Activated B cell treated with CpG ODN at 0.5 μM for 24 hours (primary cell): ENCODE data around the gene ARHGAP25. TPM values are rescaled to one million over a fixed set of nuclear protein-coding genes. Genes with fewer than 3 reads are reported as not detected.

Source experiments
- ATAC-seq: fragments of 200-7000 bp; cut with Tn5 transposase; one replicate; pipeline ENCODE4 v1.10.0; 2021; ENCODE audit warnings: low read depth, mild to moderate bottlenecking, moderate library complexity
- CTCF ChIA-PET: fragments of 350-600 bp; sonication (Branson Sonifier 250); formaldehyde crosslinking; loops from one replicate; lab custom pipeline; 2021; ENCODE audit warnings: antibody characterized with exemption; lab: Charles Lee
- POLR2A ChIA-PET: fragments of 350-600 bp; sonication (Branson Sonifier 250); formaldehyde crosslinking; loops from one replicate; lab custom pipeline; 2021; ENCODE audit warnings: antibody characterized with exemption; lab: Charles Lee
- DNase-seq: peaks from one replicate; pipeline ENCODE4 v3.0.0; 2022
- H3K27ac Mint-ChIP-seq: one replicate; pipeline ENCODE4 v1.8.0; 2020; ENCODE audit warnings: mixed read lengths
- H3K27me3 Mint-ChIP-seq: one replicate; pipeline ENCODE4 v1.8.0; 2021; ENCODE audit warnings: mixed read lengths
- H3K36me3 Mint-ChIP-seq: one replicate; pipeline ENCODE4 v1.8.0; 2021; ENCODE audit warnings: low read depth, mixed read lengths
- H3K4me1 Mint-ChIP-seq: one replicate; pipeline ENCODE4 v1.8.0; 2021; ENCODE audit warnings: mixed read lengths
- H3K4me3 Mint-ChIP-seq: one replicate; pipeline ENCODE4 v1.8.0; 2020; ENCODE audit warnings: mild to moderate bottlenecking, mixed read lengths
- H3K9me3 Mint-ChIP-seq: one replicate; pipeline ENCODE4 v1.8.0; 2020; ENCODE audit warnings: mixed read lengths
- intact Hi-C: fragments of 100-400 bp; cut with micrococcal nuclease; formaldehyde crosslinking; loops from one replicate; pipeline ENCODE4 v1.15.1; 2024
- total RNA-seq: library from RNA; stranded (reverse); gene quantifications from 2 replicates; pipeline ENCODE4 v1.2.3, GENCODE V29; 2022
- TF ChIP-seq, protein P1 (sequence below): fragments of 200-600 bp; IDR thresholded peaks from one replicate; pipeline ENCODE4 v1.8.0; 2022; ENCODE audit warnings: antibody characterized with exemption, mild to moderate bottlenecking

ARHGAP25 gene
- total RNA-seq, 1 donor from 2014 or later = 336 TPM

DNA sequence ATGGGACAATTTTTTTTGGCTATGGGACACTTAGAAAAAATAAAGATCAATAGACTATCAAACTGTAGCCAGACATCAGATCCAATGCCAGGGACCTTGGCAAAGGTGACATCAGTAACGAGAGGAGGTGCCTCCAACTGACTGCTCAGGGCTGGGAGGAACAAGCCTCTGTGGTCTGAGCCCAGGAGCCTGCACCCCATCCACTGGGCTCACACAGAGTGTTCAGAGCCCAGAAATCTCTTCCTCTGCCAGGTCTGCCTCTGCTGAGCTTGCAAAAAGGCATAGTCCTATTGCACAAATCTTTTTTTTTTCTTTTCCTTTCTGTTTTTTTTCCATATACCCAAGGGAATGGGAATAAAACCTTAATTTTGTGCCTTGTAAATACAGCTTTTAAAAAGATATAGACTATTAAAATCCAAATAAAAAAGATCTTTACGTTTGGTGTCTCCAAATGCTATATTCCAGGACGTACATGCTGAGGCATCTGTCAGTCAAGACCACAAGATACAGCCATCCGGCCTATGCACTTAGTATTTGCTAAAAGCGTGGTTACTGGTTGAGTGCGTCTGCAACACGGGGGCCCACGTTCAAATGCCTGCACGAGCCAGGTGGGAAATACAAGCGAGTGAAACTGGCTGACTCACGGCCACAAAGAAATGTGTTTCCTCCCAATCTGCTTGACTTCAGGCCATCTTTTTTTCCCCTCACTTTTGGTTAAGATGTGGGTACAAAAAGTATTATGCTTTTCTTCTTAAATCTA, 7.8 kb upstream of the ARHGAP25 start:
- POLR2A ChIA-PET = interaction anchor here (0.7 to 4.0 kb wide), 10 partner anchors 9 to 182 kb away, joined by 3 to 18 read pairs (median 5); no protein-coding TSS in a partner anchor
- no peaks in the 10 kb centered on the region for H3K27me3 Mint-ChIP-seq
- no peaks in the 10 kb centered on the region for H3K9me3 Mint-ChIP-seq
- H3K4me3 Mint-ChIP-seq = peak overlapping the region; percentile 29
- TF ChIP-seq, protein P1, sequence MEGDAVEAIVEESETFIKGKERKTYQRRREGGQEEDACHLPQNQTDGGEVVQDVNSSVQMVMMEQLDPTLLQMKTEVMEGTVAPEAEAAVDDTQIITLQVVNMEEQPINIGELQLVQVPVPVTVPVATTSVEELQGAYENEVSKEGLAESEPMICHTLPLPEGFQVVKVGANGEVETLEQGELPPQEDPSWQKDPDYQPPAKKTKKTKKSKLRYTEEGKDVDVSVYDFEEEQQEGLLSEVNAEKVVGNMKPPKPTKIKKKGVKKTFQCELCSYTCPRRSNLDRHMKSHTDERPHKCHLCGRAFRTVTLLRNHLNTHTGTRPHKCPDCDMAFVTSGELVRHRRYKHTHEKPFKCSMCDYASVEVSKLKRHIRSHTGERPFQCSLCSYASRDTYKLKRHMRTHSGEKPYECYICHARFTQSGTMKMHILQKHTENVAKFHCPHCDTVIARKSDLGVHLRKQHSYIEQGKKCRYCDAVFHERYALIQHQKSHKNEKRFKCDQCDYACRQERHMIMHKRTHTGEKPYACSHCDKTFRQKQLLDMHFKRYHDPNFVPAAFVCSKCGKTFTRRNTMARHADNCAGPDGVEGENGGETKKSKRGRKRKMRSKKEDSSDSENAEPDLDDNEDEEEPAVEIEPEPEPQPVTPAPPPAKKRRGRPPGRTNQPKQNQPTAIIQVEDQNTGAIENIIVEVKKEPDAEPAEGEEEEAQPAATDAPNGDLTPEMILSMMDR = no peak
- peak; percentile 95 for ATAC-seq
- H3K27ac Mint-ChIP-seq = peak overlapping the region; percentile 78
- CTCF ChIA-PET = interaction anchor here (1.0 to 1.5 kb wide), 3 partner anchors 17 to 131 kb away, joined by 3 to 5 read pairs (median 4); no protein-coding TSS in a partner anchor
- intact Hi-C loops = loop anchor here (1.0 to 2.0 kb wide), 7 partner anchors 9 to 182 kb away; no protein-coding TSS in a partner anchor
- H3K36me3 Mint-ChIP-seq = no peaks in the 10 kb centered on the region
- H3K4me1 Mint-ChIP-seq = peaks cover 49% of the 10 kb centered on the region
- peak; percentile 52 for DNase-seq

DNA sequence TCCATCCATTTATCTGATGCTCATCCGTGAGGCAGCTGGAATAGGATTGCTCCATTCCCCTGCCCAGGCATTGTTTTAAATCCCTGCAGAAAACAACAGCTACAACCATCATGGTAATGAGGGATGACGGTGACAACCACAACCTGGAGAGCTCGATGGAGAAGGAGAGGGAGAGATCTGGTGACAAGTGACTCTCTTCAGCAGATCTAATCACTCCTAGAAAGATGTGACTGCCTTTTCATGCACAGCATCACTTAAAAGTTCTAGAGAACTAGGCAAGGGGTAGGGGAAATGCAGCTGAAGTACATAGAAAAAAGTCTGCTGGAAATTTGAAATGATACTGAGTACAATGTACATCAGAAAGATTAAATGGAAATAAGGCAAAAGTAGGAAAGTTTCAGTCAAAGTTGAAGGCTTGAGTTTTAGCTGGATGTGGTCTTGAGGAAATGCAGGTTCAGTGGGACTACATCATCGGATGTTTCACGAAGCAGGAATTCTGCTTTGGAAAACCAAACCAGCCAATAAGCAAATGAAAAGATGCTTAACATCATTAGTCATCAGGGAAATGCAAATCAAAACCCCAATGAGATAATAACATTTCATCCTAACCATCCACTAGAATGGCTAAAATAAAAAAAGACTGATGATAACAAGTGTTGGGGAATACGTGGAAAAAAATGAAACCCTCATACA, 6.8 kb upstream of the ARHGAP25 start:
- no peaks in the 10 kb centered on the region for H3K36me3 Mint-ChIP-seq
- no peak for DNase-seq
- intact Hi-C loops = loop anchor here (1.0 to 2.0 kb wide), 7 partner anchors 7 to 180 kb away; no protein-coding TSS in a partner anchor
- POLR2A ChIA-PET = interaction anchor here (0.7 to 4.0 kb wide), 9 partner anchors 10 to 180 kb away, joined by 3 to 18 read pairs (median 6); no protein-coding TSS in a partner anchor
- ATAC-seq = no peak
- H3K4me1 Mint-ChIP-seq = peaks cover 40% of the 10 kb centered on the region
- peak overlapping the region; percentile 78 for H3K27ac Mint-ChIP-seq
- peak overlapping the region; percentile 29 for H3K4me3 Mint-ChIP-seq
- CTCF ChIA-PET = interaction anchor here (1.2 kb wide), 2 partner anchors 19 to 130 kb away, joined by 3 to 6 read pairs; no protein-coding TSS in a partner anchor
- TF ChIP-seq, protein P1 = no peak
- H3K27me3 Mint-ChIP-seq = no peaks in the 10 kb centered on the region
- no peaks in the 10 kb centered on the region for H3K9me3 Mint-ChIP-seq

DNA sequence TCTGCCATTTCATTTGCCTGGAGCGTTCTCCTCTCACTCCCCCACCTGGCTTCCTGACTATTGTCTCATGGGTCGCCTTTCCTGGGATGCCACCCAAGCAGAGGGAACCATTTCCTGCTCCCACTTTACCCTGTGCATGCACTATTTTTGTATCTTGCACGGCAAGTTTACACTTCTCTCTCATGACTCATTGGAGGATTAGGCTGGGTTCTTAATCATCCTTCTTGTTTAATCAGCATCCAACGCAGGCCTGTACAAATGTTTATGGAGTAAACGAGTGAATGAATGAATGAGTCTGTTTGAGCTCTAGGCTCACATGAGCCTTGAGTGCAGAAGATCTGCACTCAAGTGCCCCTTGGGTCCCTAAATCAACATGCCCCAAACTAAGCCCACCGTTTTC, 3.8 kb upstream of the ARHGAP25 start:
- Mint-ChIP-seq H3K27me3 (no peaks in the 10 kb centered on the region), H3K4me3 (no peak overlapping the region), H3K9me3 (no peaks in the 10 kb centered on the region), H3K27ac (no peak overlapping the region), H3K4me1 (peaks cover 24% of the 10 kb centered on the region), H3K36me3 (peaks cover 5% of the 10 kb centered on the region)
- TF ChIP-seq, protein P1 = no peak
- ChIA-PET CTCF (no interaction called here), POLR2A (interaction anchor here (5.5 kb wide), 1 partner anchor 39 kb away, joined by 43 read pairs; no protein-coding TSS in a partner anchor)
- intact Hi-C loops = loop anchor here (10.0 kb wide), 1 partner anchor 366 kb away; the partner anchor contains the start of gene PLEK
- ATAC-seq (no peak), DNase-seq (no peak)

DNA sequence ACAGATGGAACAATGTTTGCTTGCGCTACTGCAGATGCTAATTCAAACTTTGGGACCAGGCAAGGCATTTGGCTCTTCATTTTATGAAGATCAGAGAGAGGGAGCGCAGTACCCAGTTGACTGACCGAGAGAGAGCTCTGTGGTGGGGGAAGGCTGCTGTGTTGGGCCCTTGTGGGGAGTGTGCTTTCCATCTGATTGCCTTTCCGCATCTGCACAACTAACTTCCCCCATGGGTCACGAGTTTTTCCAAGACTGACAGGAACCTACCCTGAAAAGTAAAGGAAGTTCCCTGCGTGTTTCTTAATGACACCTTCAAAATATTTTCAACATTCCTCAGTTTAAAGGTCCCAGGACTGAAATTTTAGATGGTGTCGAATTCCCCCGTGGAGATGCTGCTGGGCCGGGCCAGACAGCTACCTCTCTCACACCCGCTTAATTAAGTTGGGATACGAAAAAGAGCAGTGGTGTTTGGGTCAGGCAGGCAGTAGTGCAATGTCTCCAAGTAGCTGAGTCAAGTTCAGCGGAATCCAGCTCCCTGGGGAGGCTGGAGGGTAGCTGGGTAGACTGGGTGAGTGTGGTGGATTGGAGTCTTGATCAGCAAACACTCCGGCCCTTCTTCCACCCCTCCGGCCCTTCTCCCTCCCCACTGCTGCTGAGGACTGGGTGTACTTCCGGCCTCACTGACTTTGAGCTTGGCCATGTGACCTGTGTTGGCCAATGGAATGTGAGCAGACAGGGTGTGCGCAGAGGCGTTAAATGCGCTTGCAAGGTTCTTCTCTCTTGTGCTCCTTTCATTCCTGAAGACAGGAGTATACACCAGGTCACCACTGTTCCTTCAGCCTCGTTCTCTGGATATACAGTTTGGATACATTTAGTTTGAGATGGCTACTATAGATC, 2.3 kb upstream of the ARHGAP25 start:
- CTCF ChIA-PET = interaction anchor here (1.9 to 3.7 kb wide), 2 partner anchors 8 to 23 kb away, joined by 5 to 22 read pairs; no protein-coding TSS in a partner anchor
- intact Hi-C loops = loop anchor here (10.0 kb wide), 1 partner anchor 367 kb away; the partner anchor contains the start of gene PLEK

More for the DNA sequence above, 2.3 kb upstream of the ARHGAP25 start:
- POLR2A ChIA-PET = interaction anchor here (0.9 to 5.5 kb wide), 8 partner anchors 9 to 77 kb away, joined by 3 to 55 read pairs (median 4); no protein-coding TSS in a partner anchor
- Mint-ChIP-seq H3K4me3 (peak overlapping the region; percentile 13), H3K4me1 (peaks cover 21% of the 10 kb centered on the region), H3K27ac (no peak overlapping the region), H3K36me3 (peaks cover 7% of the 10 kb centered on the region), H3K9me3 (no peaks in the 10 kb centered on the region), H3K27me3 (no peaks in the 10 kb centered on the region)
- no peak for ATAC-seq
- DNase-seq = no peak
- TF ChIP-seq, protein P1 = no peak
